Activated CD4-positive, alpha-beta T cell treated with anti-CD3 and anti-CD28 coated beads, Interleukin-2, amount 10 ng/mL, durations not matched to agents 7 days and 5 days (primary cell): Measurements from ENCODE around the gene MYD88. TPM values are rescaled to one million over a fixed set of nuclear protein-coding genes. Genes with fewer than 3 reads are reported as not detected.
A peak's percentile ranks its signal among the peaks of the same experiment; 100 is the strongest.
"Not testable (repeated sequence)": the region's sequence is repeated elsewhere in the genome, so short reads cannot be mapped to it uniquely, and the experiment has no call there.

ENCODE experiments used
- CTCF ChIA-PET: fragments of 350-600 bp; sonication (Branson Sonifier 250); formaldehyde crosslinking; loops from one replicate; lab custom pipeline; 2021; ENCODE audit warnings: antibody characterized with exemption; lab: Charles Lee
- POLR2A ChIA-PET: fragments of 350-600 bp; sonication (Branson Sonifier 250); formaldehyde crosslinking; loops from one replicate; lab custom pipeline; 2021; ENCODE audit warnings: antibody characterized with exemption; lab: Charles Lee
- DNase-seq: peaks from one replicate; pipeline ENCODE4 v3.0.0-alpha.2; 2020
- H3K27ac Mint-ChIP-seq: one replicate; pipeline ENCODE4 v1.8.0; 2021; ENCODE audit warnings: mild to moderate bottlenecking, moderate library complexity, mixed read lengths
- H3K27me3 Mint-ChIP-seq: one replicate; pipeline ENCODE4 v1.8.0; 2021; ENCODE audit warnings: mixed read lengths
- H3K36me3 Mint-ChIP-seq: one replicate; pipeline ENCODE4 v1.8.0; 2021; ENCODE audit warnings: low read depth, mixed read lengths
- H3K4me1 Mint-ChIP-seq: one replicate; pipeline ENCODE4 v1.8.0; 2021; ENCODE audit warnings: mixed read lengths
- H3K4me3 Mint-ChIP-seq: one replicate; pipeline ENCODE4 v1.8.0; 2021; ENCODE audit warnings: mild to moderate bottlenecking, moderate library complexity, mixed read lengths
- H3K9me3 Mint-ChIP-seq: one replicate; pipeline ENCODE4 v1.8.0; 2021; ENCODE audit warnings: mixed read lengths
- total RNA-seq, 2 experiments: library from RNA; stranded (reverse); gene quantifications; one replicate each; pipeline ENCODE4 v1.2.3, GENCODE V29; 2021

The MYD88 gene
- total RNA-seq, 2 experiments from 2014 or later = 74.1 to 91.1 TPM

GRCh38 chr3:38153221-38153620, 14.8 kb downstream of the MYD88 start:
- Mint-ChIP-seq H3K9me3 (peaks cover 6% of the 10 kb centered on the region), H3K27me3 (no peaks in the 10 kb centered on the region), H3K4me1 (peaks cover 37% of the 10 kb centered on the region), H3K4me3 (no peak overlapping the region), H3K36me3 (peaks cover 4% of the 10 kb centered on the region), H3K27ac (no peak overlapping the region)
- peak; percentile 3 for DNase-seq
- ChIA-PET CTCF (interaction anchor here (1.0 to 4.0 kb wide), 2 partner anchors 11 kb away, joined by 3 to 23 read pairs; partner anchors contain the start of gene OXSR1), POLR2A (interaction anchor here (1.6 kb wide), 1 partner anchor 12 kb away, joined by 3 read pairs; the partner anchor contains the start of gene OXSR1)

- Mint-ChIP-seq H3K4me1 (peaks cover 37% of the 10 kb centered on the region), H3K9me3 (peaks cover 6% of the 10 kb centered on the region), H3K4me3 (no peak overlapping the region), H3K27me3 (no peaks in the 10 kb centered on the region), H3K27ac (no peak overlapping the region), H3K36me3 (peaks cover 4% of the 10 kb centered on the region)
- no peak for DNase-seq
- ChIA-PET POLR2A (interaction anchor here (1.6 kb wide), 1 partner anchor 11 kb away, joined by 3 read pairs; the partner anchor contains the start of gene OXSR1), CTCF (interaction anchor here (1.0 to 4.0 kb wide), 3 partner anchors 9 to 12 kb away, joined by 3 to 23 read pairs (median 4); partner anchors contain the start of gene OXSR1)
Observed at GRCh38 chr3:38154033-38154494, 15.6 kb downstream of the MYD88 start.

GRCh38 chr3:38154625-38155255, 16.3 kb downstream of the MYD88 start:
- Mint-ChIP-seq H3K27me3 (no peaks in the 10 kb centered on the region), H3K9me3 (peaks cover 6% of the 10 kb centered on the region), H3K4me1 (peaks cover 32% of the 10 kb centered on the region), H3K4me3 (no peak overlapping the region), H3K27ac (no peak overlapping the region), H3K36me3 (peaks cover 4% of the 10 kb centered on the region)
- ChIA-PET POLR2A (no interaction called here), CTCF (interaction anchor here (1.4 kb wide), 1 partner anchor 8 kb away, joined by 4 read pairs; no protein-coding TSS in a partner anchor)
- DNase-seq = peak; percentile 1

GRCh38 chr3:38155825-38156224, 17.4 kb downstream of the MYD88 start:
- ChIA-PET CTCF (no interaction called here), POLR2A (no interaction called here)
- no peaks in the 10 kb centered on the region for H3K27me3 Mint-ChIP-seq
- H3K4me1 Mint-ChIP-seq = peaks cover 28% of the 10 kb centered on the region
- H3K4me3 Mint-ChIP-seq = no peak overlapping the region
- peaks cover 4% of the 10 kb centered on the region for H3K36me3 Mint-ChIP-seq
- peaks cover 6% of the 10 kb centered on the region for H3K9me3 Mint-ChIP-seq
- no peak for DNase-seq
- no peak overlapping the region for H3K27ac Mint-ChIP-seq

- ChIA-PET CTCF (interaction anchor here (1.1 to 1.9 kb wide), 3 partner anchors 14 to 18 kb away, joined by 3 to 4 read pairs (median 3); partner anchors contain the start of gene MYD88), POLR2A (no interaction called here)
- Mint-ChIP-seq H3K4me1 (peaks cover 16% of the 10 kb centered on the region), H3K36me3 (no peaks in the 10 kb centered on the region), H3K27ac (no peak overlapping the region), H3K9me3 (no peaks in the 10 kb centered on the region), H3K27me3 (no peaks in the 10 kb centered on the region), H3K4me3 (no peak overlapping the region)
- DNase-seq = no peak
Observed at GRCh38 chr3:38157117-38157516, 18.7 kb downstream of the MYD88 start.

GRCh38 chr3:38157595-38157994, 19.1 kb downstream of the MYD88 start:
- DNase-seq = no peak
- no peak overlapping the region for H3K27ac Mint-ChIP-seq
- ChIA-PET CTCF (interaction anchor here (1.1 to 1.9 kb wide), 3 partner anchors 14 to 19 kb away, joined by 3 to 4 read pairs (median 3); partner anchors contain the start of gene MYD88), POLR2A (no interaction called here)
- H3K27me3 Mint-ChIP-seq = no peaks in the 10 kb centered on the region
- no peak overlapping the region for H3K4me3 Mint-ChIP-seq
- H3K9me3 Mint-ChIP-seq = no peaks in the 10 kb centered on the region
- H3K36me3 Mint-ChIP-seq = no peaks in the 10 kb centered on the region
- H3K4me1 Mint-ChIP-seq = peaks cover 13% of the 10 kb centered on the region

- Mint-ChIP-seq H3K4me1 (peaks cover 14% of the 10 kb centered on the region), H3K4me3 (no peak overlapping the region), H3K27ac (no peak overlapping the region), H3K9me3 (no peaks in the 10 kb centered on the region), H3K27me3 (no peaks in the 10 kb centered on the region), H3K36me3 (no peaks in the 10 kb centered on the region)
- CTCF ChIA-PET = interaction anchor here (1.1 to 1.9 kb wide), 5 partner anchors 16 to 188 kb away, joined by 3 to 4 read pairs (median 3); partner anchors contain the start of genes MYD88 and XYLB
- POLR2A ChIA-PET = no interaction called here
- no peak for DNase-seq
Observed at GRCh38 chr3:38158472-38158871, 20.0 kb downstream of the MYD88 start.

GRCh38 chr3:38160704-38161103, 22.2 kb downstream of the MYD88 start:
- H3K4me3 Mint-ChIP-seq, CTCF ChIA-PET, POLR2A ChIA-PET, H3K9me3 Mint-ChIP-seq, DNase-seq, H3K27me3 Mint-ChIP-seq, H3K27ac Mint-ChIP-seq, H3K36me3 Mint-ChIP-seq: not testable (repeated sequence)
- H3K4me1 Mint-ChIP-seq = peaks cover 21% of the 10 kb centered on the region

- Mint-ChIP-seq H3K4me3 (peak overlapping the region; percentile 95), H3K9me3 (no peaks in the 10 kb centered on the region), H3K36me3 (peaks cover 16% of the 10 kb centered on the region), H3K4me1 (peaks cover 41% of the 10 kb centered on the region), H3K27me3 (no peaks in the 10 kb centered on the region), H3K27ac (peak overlapping the region; percentile 100)
- peak; percentile 43 for DNase-seq
- ChIA-PET POLR2A (no interaction called here), CTCF (interaction anchor here (0.6 to 3.1 kb wide), 10 partner anchors 9 to 183 kb away, joined by 3 to 23 read pairs (median 5); partner anchors contain the start of genes ACAA1 and XYLB)
Observed at GRCh38 chr3:38163117-38163840, 24.8 kb downstream of the MYD88 start.

GRCh38 chr3:38163841-38164642, 25.6 kb downstream of the MYD88 start:
- no peak for DNase-seq
- Mint-ChIP-seq H3K4me1 (peaks cover 47% of the 10 kb centered on the region), H3K4me3 (peak overlapping the region; percentile 95), H3K27me3 (no peaks in the 10 kb centered on the region), H3K9me3 (no peaks in the 10 kb centered on the region), H3K36me3 (peaks cover 22% of the 10 kb centered on the region), H3K27ac (peak overlapping the region; percentile 100)
- CTCF ChIA-PET = interaction anchor here (0.9 to 3.1 kb wide), 14 partner anchors 9 to 183 kb away, joined by 3 to 23 read pairs (median 4); partner anchors contain the start of genes ACAA1 and XYLB
- POLR2A ChIA-PET = interaction anchor here (0.8 to 2.4 kb wide), 4 partner anchors 15 to 470 kb away, joined by 3 to 17 read pairs (median 4); partner anchors contain the start of genes ACAA1 and MYD88

GRCh38 chr3:38164643-38164951, 26.1 kb downstream of the MYD88 start:
- DNase-seq = no peak
- H3K4me1 Mint-ChIP-seq = peaks cover 53% of the 10 kb centered on the region
- POLR2A ChIA-PET = interaction anchor here (0.7 to 2.4 kb wide), 6 partner anchors 15 to 469 kb away, joined by 3 to 17 read pairs (median 3); partner anchors contain the start of genes ACAA1 and MYD88
- CTCF ChIA-PET = interaction anchor here (1.0 to 3.1 kb wide), 10 partner anchors 11 to 182 kb away, joined by 3 to 23 read pairs (median 4); partner anchors contain the start of genes ACAA1 and XYLB
- H3K27me3 Mint-ChIP-seq = no peaks in the 10 kb centered on the region
- peak overlapping the region; percentile 100 for H3K27ac Mint-ChIP-seq
- no peaks in the 10 kb centered on the region for H3K9me3 Mint-ChIP-seq
- H3K36me3 Mint-ChIP-seq = peaks cover 22% of the 10 kb centered on the region
- peak overlapping the region; percentile 95 for H3K4me3 Mint-ChIP-seq
